K562 (cell line): ENCODE results near the gene NR3C1. TPM values are rescaled to one million over a fixed set of nuclear protein-coding genes. Genes with fewer than 3 reads are reported as not detected.

ENCODE experiments used
- BRF1 ChIP-seq: IDR thresholded peaks from 3 replicates; pipeline ENCODE4 v1.6.1; 2011; ENCODE audit warnings: borderline replicate concordance, mild to moderate bottlenecking; ENCODE audit not compliant: insufficient read length; ENCODE audit errors: extremely low read depth
- CEBPB ChIP-seq: fragments of 450-650 bp; IDR thresholded peaks from 2 replicates; pipeline ENCODE4 v1.6.1; 2016; ENCODE audit warnings: missing genetic modification characterization, missing compliant biosample characterization
- CHCHD3 ChIP-seq: fragments of 250-450 bp; sonication (Bioruptor Pico); IDR thresholded peaks from 2 replicates; pipeline ENCODE4 v2.1.2; 2022; ENCODE audit warnings: mild to moderate bottlenecking
- DACH1 ChIP-seq: fragments of 450-650 bp; IDR thresholded peaks from 2 replicates; pipeline ENCODE4 v1.6.1; 2018; ENCODE audit not compliant: partially characterized antibody
- NCOA1 ChIP-seq: fragments of 450-650 bp; IDR thresholded peaks from 2 replicates; pipeline ENCODE4 v1.6.1; 2016; ENCODE audit warnings: low read depth
- NR4A1 ChIP-seq, 2 experiments: fragments of 250-450 bp in 1 of 2; fragments of 450-650 bp in 1 of 2; sonication (Bioruptor Pico) in 1 of 2; IDR thresholded peaks; 2 replicates each; pipeline versions ENCODE4 v1.4.0 to v1.6.1; 2016 to 2020; ENCODE audit warnings: mild to moderate bottlenecking in 2 of 2, missing compliant biosample characterization in 1 of 2, missing genetic modification characterization in 1 of 2, moderate library complexity in 1 of 2
- RUNX1 ChIP-seq: sonication (generic); IDR thresholded peaks from 2 replicates; pipeline ENCODE4 v1.6.1; 2016; ENCODE audit warnings: antibody characterized with exemption, low read depth
- SMAD2 ChIP-seq: fragments of 150-350 bp; IDR thresholded peaks from 2 replicates; pipeline ENCODE4 v1.6.1; 2014; ENCODE audit warnings: low read depth, mild to moderate bottlenecking, low read length
- TEAD4 ChIP-seq, 2 experiments: sonication (generic) in 1 of 2; formaldehyde crosslinking in 1 of 2; IDR thresholded peaks; 2 replicates each; pipeline versions ENCODE4 v1.6.1 to v1.8.0; 2012 to 2022; ENCODE audit warnings: borderline replicate concordance in 1 of 2, inconsistent platforms in 1 of 2, low read length in 1 of 2, mild to moderate bottlenecking in 1 of 2, missing genetic modification reagents in 1 of 2
- ZNF3 ChIP-seq: fragments of 250-450 bp; sonication (Bioruptor Pico); IDR thresholded peaks from 2 replicates; pipeline ENCODE4 v1.5.0; 2021; ENCODE audit warnings: mild to moderate bottlenecking, moderate library complexity
- polyA plus RNA-seq, 8 experiments: library from polyadenylated mRNA; depleted of rRNA in 4 of 8; stranded (reverse) in 5 of 8; unstranded in 3 of 8; fragments of >200 nt; fragmentation: Nextera tagmentation in 2 of 8; fragmentation: Illumina TruSeq in 1 of 8; extraction: Ambion mirVana in 2 of 8; extraction: Trizol in 1 of 8; gene quantifications; 2 replicates each; pipeline versions ENCODE4 v1.2.1 to v1.2.3, GENCODE V29; 2011 to 2014; ENCODE audit warnings: inconsistent platforms in 1 of 8, missing spikeins in 1 of 8
- total RNA-seq, 7 experiments: library from RNA; depleted of rRNA in 6 of 7; stranded (reverse); fragments of >200 nt in 6 of 7; fragmentation: Illumina TruSeq in 2 of 7; extraction: Trizol in 2 of 7; gene quantifications; 2 replicates each; pipeline versions ENCODE4 v1.2.1 to v1.2.3, GENCODE V29; 2011 to 2021; ENCODE audit warnings: low replicate concordance in 1 of 7
- TF ChIP-seq, protein P1 (sequence below): sonication (generic); formaldehyde crosslinking; IDR thresholded peaks from 2 replicates; pipeline ENCODE4 v1.8.1; 2023; ENCODE audit warnings: mild to moderate bottlenecking, missing genetic modification reagents, moderate library complexity
- TF ChIP-seq, protein P2 (sequence below), 2 experiments: fragments of 450-650 bp in 1 of 2; sonication (generic) in 1 of 2; formaldehyde crosslinking in 1 of 2; IDR thresholded peaks; 2 replicates each; pipeline versions ENCODE4 v1.7.1 to v1.9.0; 2016 to 2022; ENCODE audit warnings: inconsistent platforms in 1 of 2, mild to moderate bottlenecking in 1 of 2, missing genetic modification reagents in 1 of 2
- TF ChIP-seq, protein P3 (sequence below): sonication (generic); formaldehyde crosslinking; IDR thresholded peaks from 2 replicates; pipeline ENCODE4 v1.8.0; 2022; ENCODE audit warnings: missing genetic modification reagents, mild to moderate bottlenecking, borderline replicate concordance
- TF ChIP-seq, protein P4 (sequence below): sonication (generic); formaldehyde crosslinking; IDR thresholded peaks from 2 replicates; pipeline ENCODE4 v1.9.0; 2022; ENCODE audit warnings: mild to moderate bottlenecking, missing genetic modification reagents

The NR3C1 gene
- total and polyA plus RNA-seq, 9 of the 15 experiments (the other 6 are each of a cell fraction or from before 2014, with no cell fraction given), result 8.2 to 36.0 (median 15.0) TPM

DNA sequence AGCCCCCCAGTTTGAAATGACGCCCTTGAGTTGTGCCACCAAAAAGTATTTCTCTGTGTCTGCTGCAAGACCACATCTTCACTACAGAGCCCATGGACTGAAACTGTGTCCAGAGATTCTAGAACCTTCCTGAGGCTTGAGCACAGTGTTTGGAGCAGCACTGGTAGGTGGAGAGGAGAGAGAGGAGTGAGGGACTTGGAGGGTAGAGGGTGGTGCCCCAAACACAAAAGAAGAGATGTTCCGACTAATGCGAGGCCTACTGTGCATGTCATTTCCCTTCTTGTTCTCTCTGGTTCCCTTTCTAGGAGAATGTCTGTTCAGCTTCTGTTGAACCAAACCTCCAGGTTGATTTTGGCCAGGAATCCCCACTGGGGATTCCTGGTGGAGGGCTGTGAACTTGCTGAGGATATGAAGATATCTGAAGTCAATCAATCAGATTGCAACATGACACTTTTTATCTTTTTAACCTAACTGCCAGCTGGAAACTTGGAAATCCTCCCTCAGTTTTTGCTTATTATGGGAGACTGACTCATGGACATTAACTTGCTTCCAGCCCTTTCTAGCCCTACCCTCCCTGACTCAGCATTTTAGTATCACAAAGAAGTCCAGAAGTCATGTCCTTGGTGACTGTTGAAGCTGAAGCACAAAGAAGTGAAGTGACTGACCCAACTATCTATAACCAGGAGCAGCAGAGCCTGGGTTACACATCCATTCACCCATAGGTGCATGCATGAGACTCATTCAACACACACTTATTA lies 154.5 kb downstream of the NR3C1 start (continued):
- TF ChIP-seq, protein P1, sequence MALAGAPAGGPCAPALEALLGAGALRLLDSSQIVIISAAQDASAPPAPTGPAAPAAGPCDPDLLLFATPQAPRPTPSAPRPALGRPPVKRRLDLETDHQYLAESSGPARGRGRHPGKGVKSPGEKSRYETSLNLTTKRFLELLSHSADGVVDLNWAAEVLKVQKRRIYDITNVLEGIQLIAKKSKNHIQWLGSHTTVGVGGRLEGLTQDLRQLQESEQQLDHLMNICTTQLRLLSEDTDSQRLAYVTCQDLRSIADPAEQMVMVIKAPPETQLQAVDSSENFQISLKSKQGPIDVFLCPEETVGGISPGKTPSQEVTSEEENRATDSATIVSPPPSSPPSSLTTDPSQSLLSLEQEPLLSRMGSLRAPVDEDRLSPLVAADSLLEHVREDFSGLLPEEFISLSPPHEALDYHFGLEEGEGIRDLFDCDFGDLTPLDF (CRISPR knock-in tag), result no peak
- TF ChIP-seq CHCHD3 (CRISPR knock-in tag), result no peak
- TF ChIP-seq, protein P2, sequence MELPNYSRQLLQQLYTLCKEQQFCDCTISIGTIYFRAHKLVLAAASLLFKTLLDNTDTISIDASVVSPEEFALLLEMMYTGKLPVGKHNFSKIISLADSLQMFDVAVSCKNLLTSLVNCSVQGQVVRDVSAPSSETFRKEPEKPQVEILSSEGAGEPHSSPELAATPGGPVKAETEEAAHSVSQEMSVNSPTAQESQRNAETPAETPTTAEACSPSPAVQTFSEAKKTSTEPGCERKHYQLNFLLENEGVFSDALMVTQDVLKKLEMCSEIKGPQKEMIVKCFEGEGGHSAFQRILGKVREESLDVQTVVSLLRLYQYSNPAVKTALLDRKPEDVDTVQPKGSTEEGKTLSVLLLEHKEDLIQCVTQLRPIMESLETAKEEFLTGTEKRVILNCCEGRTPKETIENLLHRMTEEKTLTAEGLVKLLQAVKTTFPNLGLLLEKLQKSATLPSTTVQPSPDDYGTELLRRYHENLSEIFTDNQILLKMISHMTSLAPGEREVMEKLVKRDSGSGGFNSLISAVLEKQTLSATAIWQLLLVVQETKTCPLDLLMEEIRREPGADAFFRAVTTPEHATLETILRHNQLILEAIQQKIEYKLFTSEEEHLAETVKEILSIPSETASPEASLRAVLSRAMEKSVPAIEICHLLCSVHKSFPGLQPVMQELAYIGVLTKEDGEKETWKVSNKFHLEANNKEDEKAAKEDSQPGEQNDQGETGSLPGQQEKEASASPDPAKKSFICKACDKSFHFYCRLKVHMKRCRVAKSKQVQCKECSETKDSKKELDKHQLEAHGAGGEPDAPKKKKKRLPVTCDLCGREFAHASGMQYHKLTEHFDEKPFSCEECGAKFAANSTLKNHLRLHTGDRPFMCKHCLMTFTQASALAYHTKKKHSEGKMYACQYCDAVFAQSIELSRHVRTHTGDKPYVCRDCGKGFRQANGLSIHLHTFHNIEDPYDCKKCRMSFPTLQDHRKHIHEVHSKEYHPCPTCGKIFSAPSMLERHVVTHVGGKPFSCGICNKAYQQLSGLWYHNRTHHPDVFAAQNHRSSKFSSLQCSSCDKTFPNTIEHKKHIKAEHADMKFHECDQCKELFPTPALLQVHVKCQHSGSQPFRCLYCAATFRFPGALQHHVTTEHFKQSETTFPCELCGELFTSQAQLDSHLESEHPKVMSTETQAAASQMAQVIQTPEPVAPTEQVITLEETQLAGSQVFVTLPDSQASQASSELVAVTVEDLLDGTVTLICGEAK (IDR thresholded peaks at IDR 0.05), result no peak
- TF ChIP-seq, protein P2 (CRISPR knock-in tag; IDR thresholded peaks at IDR 0.05), result no peak
- TF ChIP-seq, protein P3, sequence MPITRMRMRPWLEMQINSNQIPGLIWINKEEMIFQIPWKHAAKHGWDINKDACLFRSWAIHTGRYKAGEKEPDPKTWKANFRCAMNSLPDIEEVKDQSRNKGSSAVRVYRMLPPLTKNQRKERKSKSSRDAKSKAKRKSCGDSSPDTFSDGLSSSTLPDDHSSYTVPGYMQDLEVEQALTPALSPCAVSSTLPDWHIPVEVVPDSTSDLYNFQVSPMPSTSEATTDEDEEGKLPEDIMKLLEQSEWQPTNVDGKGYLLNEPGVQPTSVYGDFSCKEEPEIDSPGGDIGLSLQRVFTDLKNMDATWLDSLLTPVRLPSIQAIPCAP (CRISPR knock-in tag), result no peak
- TF ChIP-seq, protein P4, sequence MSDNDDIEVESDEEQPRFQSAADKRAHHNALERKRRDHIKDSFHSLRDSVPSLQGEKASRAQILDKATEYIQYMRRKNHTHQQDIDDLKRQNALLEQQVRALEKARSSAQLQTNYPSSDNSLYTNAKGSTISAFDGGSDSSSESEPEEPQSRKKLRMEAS (CRISPR knock-in tag), result no peak
- no peak for TF ChIP-seq ZNF3
- TF ChIP-seq NR4A1 (CRISPR knock-in tag; IDR thresholded peaks at IDR 0.05), result peak; percentile 30; the same call in 1 of the 2 replicates
- 0 out of 2 replicates have a peak, but pooled peaks have one; percentile 51 for TF ChIP-seq NR4A1 (tag; IDR thresholded peaks at IDR 0.05)
- TF ChIP-seq RUNX1, result no peak
- TF ChIP-seq CEBPB (tag), result peak; percentile 63; the same call in 1 of the 2 replicates
- no peak for TF ChIP-seq SMAD2
- peak; percentile 64; the same call in 1 of the 2 replicates for TF ChIP-seq TEAD4 (IDR thresholded peaks at IDR 0.05; ENCODE audit: low read length)
- TF ChIP-seq TEAD4 (CRISPR knock-in tag; IDR thresholded peaks at IDR 0.05; ENCODE audit: borderline replicate concordance), result no peak
- peak; percentile 20; the same call in 1 of the 2 replicates for TF ChIP-seq NCOA1
- no peak for TF ChIP-seq BRF1
- TF ChIP-seq DACH1, result peak; percentile 25
